Left lung (tissue), 10 donors: ENCODE measurements around the gene SMAD7. TPM values are rescaled to one million over a fixed set of nuclear protein-coding genes. Genes with fewer than 3 reads are reported as not detected.

Source experiments
- ATAC-seq: fragments of 200-7000 bp; cut with Tn5 transposase; one replicate; pipeline ENCODE4 v1.9.1; 2020; ENCODE audit warnings: moderate library complexity
- DNase-seq, 4 donors: peaks; one replicate each; pipeline ENCODE4 v3.0.0-alpha.2; 2013 to 2020
- H3K27ac ChIP-seq, 2 donors: fragments of 200-600 bp; sonication (generic) in 1 of 2; one replicate each; pipeline versions ENCODE4 v1.5.0 to v1.8.0; 2020 to 2021
- H3K27me3 ChIP-seq, 2 donors: fragments of 200-600 bp; sonication (generic) in 1 of 2; one replicate each; pipeline versions ENCODE4 v1.5.0 to v1.8.0; 2020 to 2021
- H3K36me3 ChIP-seq, 2 donors: fragments of 200-600 bp; sonication (generic) in 1 of 2; one replicate each; pipeline versions ENCODE4 v1.5.0 to v1.8.0; 2020 to 2021
- H3K4me1 ChIP-seq, 2 donors: fragments of 200-600 bp; one replicate each; pipeline ENCODE4 v1.8.0; 2021
- H3K4me3 ChIP-seq, 2 donors: fragments of 200-600 bp; sonication (generic) in 1 of 2; one replicate each; pipeline versions ENCODE4 v1.5.0 to v1.8.0; 2020 to 2021; ENCODE audit warnings: mild to moderate bottlenecking in 1 of 2
- H3K9me3 ChIP-seq, 2 donors: fragments of 200-600 bp; sonication (generic) in 1 of 2; one replicate each; pipeline versions ENCODE4 v1.5.0 to v1.8.0; 2020 to 2021
- CTCF ChIP-seq, 2 donors: fragments of 200-600 bp; sonication (generic) in 1 of 2; IDR thresholded peaks; one replicate each; pipeline versions ENCODE4 v1.5.0 to v1.8.0; 2021; ENCODE audit warnings: antibody characterized with exemption in 2 of 2
- intact Hi-C, 2 donors: fragments of 100-400 bp; cut with DNase I; formaldehyde crosslinking; loops; one replicate each; pipeline versions ENCODE4 v1.11.2 to v1.14.2; 2022
- polyA plus RNA-seq, 6 donors: library from polyadenylated mRNA; unstranded; fragments of 120-200 nt; gene quantifications; one replicate each; pipeline ENCODE4 v1.2.1, GENCODE V29; 2013; ENCODE audit not compliant: insufficient read length in 6 of 6
- total RNA-seq, 2 donors: library from RNA; stranded (reverse); fragmentation: NEBNext Ultra II Directional; extraction: Animal tissue kit (Norgen Biotek cat#: 25700); gene quantifications; one replicate each; pipeline ENCODE4 v1.2.1, GENCODE V29; 2021
- donor health status: DM: no; HTN: yes; CAD: no.
- donor health status: DM: no; HTN: no; CAD: no.

SMAD7 gene
- total and polyA plus RNA-seq, 8 donors, result 43.3 to 71.2 (median 61.9) TPM

- intact Hi-C loops, result loop anchor here in 1 of 2 donors (10.0 kb wide), 2 partner anchors 164 to 264 kb away; no protein-coding TSS in a partner anchor
Observed at GRCh38 chr18:48948112-48949049, 2.4 kb downstream of the SMAD7 start.

GRCh38 chr18:48947560-48947959 is 3.2 kb downstream of the SMAD7 start:
- intact Hi-C loops, result loop anchor here in 1 of 2 donors (10.0 kb wide), 2 partner anchors 163 to 263 kb away; no protein-coding TSS in a partner anchor
- H3K4me1 ChIP-seq, result peaks cover 42 to 59% of the 10 kb centered on the region in 2 donors
- DNase-seq (no peak), ATAC-seq (no peak)
- H3K27ac ChIP-seq, result peak overlapping the region; percentile 97 to 99
- peak overlapping the region; percentile 85 to 89 for H3K4me3 ChIP-seq
- TF ChIP-seq CTCF (IDR thresholded peaks at IDR 0.05), result no peak
- H3K27me3 ChIP-seq, result no peaks in the 10 kb centered on the region
- H3K36me3 ChIP-seq, result peaks cover 0 to 43% of the 10 kb centered on the region in 2 donors
- no peaks in the 10 kb centered on the region for H3K9me3 ChIP-seq

More at GRCh38 chr18:48948112-48949049, 2.4 kb downstream of the SMAD7 start:
- Histone ChIP-seq H3K4me3 (peak overlapping the region; percentile 85 to 89), H3K27me3 (no peaks in the 10 kb centered on the region), H3K9me3 (no peaks in the 10 kb centered on the region), H3K4me1 (peaks cover 39 to 56% of the 10 kb centered on the region in 2 donors), H3K36me3 (peaks cover 0 to 38% of the 10 kb centered on the region in 2 donors), H3K27ac (peak overlapping the region; percentile 97 to 99)
- no peak for TF ChIP-seq CTCF (IDR thresholded peaks at IDR 0.05)
- peak; percentile 1 for ATAC-seq
- peak in 2 of 4 donors; percentile 80 to 90 for DNase-seq

GRCh38 chr18:48947092-48947491 is 3.7 kb downstream of the SMAD7 start:
- Histone ChIP-seq H3K4me3 (peak overlapping the region; percentile 85 to 89), H3K9me3 (no peaks in the 10 kb centered on the region), H3K36me3 (peaks cover 0 to 48% of the 10 kb centered on the region in 2 donors), H3K27ac (peak overlapping the region; percentile 72 to 97), H3K27me3 (no peaks in the 10 kb centered on the region), H3K4me1 (peaks cover 46 to 63% of the 10 kb centered on the region in 2 donors)
- DNase-seq (no peak), ATAC-seq (no peak)
- intact Hi-C loops, result loop anchor here in 1 of 2 donors (10.0 kb wide), 2 partner anchors 162 to 262 kb away; no protein-coding TSS in a partner anchor
- TF ChIP-seq CTCF (IDR thresholded peaks at IDR 0.05), result no peak

- Histone ChIP-seq H3K4me1 (peaks cover 53 to 70% of the 10 kb centered on the region in 2 donors), H3K9me3 (no peaks in the 10 kb centered on the region), H3K27ac (peak overlapping the region; percentile 72 to 97), H3K36me3 (peaks cover 2 to 55% of the 10 kb centered on the region in 2 donors), H3K27me3 (no peaks in the 10 kb centered on the region), H3K4me3 (peak overlapping the region; percentile 85 to 89)
- DNase-seq, result no peak
- intact Hi-C loops, result loop anchor here in 1 of 2 donors (10.0 kb wide), 2 partner anchors 162 to 262 kb away; no protein-coding TSS in a partner anchor
- TF ChIP-seq CTCF (IDR thresholded peaks at IDR 0.05), result no peak
- ATAC-seq, result peak; percentile 15
Observed at GRCh38 chr18:48946329-48946835, 4.4 kb downstream of the SMAD7 start.

- Histone ChIP-seq H3K4me1 (peaks cover 58 to 75% of the 10 kb centered on the region in 2 donors), H3K27me3 (no peaks in the 10 kb centered on the region), H3K9me3 (no peaks in the 10 kb centered on the region), H3K27ac (peak overlapping the region; percentile 72 to 97), H3K4me3 (peak overlapping the region; percentile 85 to 89), H3K36me3 (peaks cover 2 to 57% of the 10 kb centered on the region in 2 donors)
- no peak for ATAC-seq
- no peak for TF ChIP-seq CTCF (IDR thresholded peaks at IDR 0.05)
- intact Hi-C loops, result loop anchor here in 1 of 2 donors (10.0 kb wide), 2 partner anchors 161 to 261 kb away; no protein-coding TSS in a partner anchor
- no peak for DNase-seq
Observed at GRCh38 chr18:48945953-48946217, 4.9 kb downstream of the SMAD7 start.
